Colonic mucosa (tissue), 4 donors: ENCODE data around the gene FOXP2. TPM values are rescaled to one million over a fixed set of nuclear protein-coding genes. Genes with fewer than 3 reads are reported as not detected.

Experiments
- DNase-seq: peaks from one replicate; pipeline ENCODE4 v3.0.0-alpha.2; 2020
- H3K27ac ChIP-seq: fragments of 200-600 bp; one replicate; pipeline ENCODE4 v1.8.0; 2021
- H3K27me3 ChIP-seq: fragments of 200-600 bp; one replicate; pipeline ENCODE4 v1.8.0; 2021
- H3K36me3 ChIP-seq: fragments of 200-600 bp; one replicate; pipeline ENCODE4 v1.8.0; 2021
- H3K4me1 ChIP-seq: fragments of 200-600 bp; one replicate; pipeline ENCODE4 v1.8.0; 2021; ENCODE audit warnings: mild to moderate bottlenecking
- H3K4me3 ChIP-seq: fragments of 200-600 bp; one replicate; pipeline ENCODE4 v1.8.0; 2021
- H3K9ac ChIP-seq, 2 donors: one replicate each; pipeline ENCODE4 v1.7.0; 2013; ENCODE audit warnings: control low read depth in 2 of 2, low read depth in 2 of 2, low read length in 2 of 2
- H3K9me3 ChIP-seq: fragments of 200-600 bp; one replicate; pipeline ENCODE4 v1.8.0; 2021
- CTCF ChIP-seq: fragments of 200-600 bp; IDR thresholded peaks from one replicate; pipeline ENCODE4 v1.8.0; 2022; ENCODE audit warnings: antibody characterized with exemption, mild to moderate bottlenecking
- intact Hi-C: fragments of 100-400 bp; cut with DNase I; formaldehyde crosslinking; loops from one replicate; pipeline ENCODE4 v1.14.1; 2022
- total RNA-seq, 2 donors: library from RNA; stranded (reverse); fragmentation: NEBNext Ultra II Directional in 1 of 2; extraction: Animal tissue kit (Norgen Biotek cat#: 25700) in 1 of 2; gene quantifications; one replicate each; pipeline ENCODE4 v1.2.1, GENCODE V29; 2021
- donor health status: healthy.
- donor health status: DM: no; HTN: no; CAD: no.
- donor health status: DM: no; HTN: no; CAD: no.

The FOXP2 gene
- total RNA-seq, 2 donors from 2014 or later = 5.3 to 20.0 TPM

- intact Hi-C loops = no loop called here
- no peak for TF ChIP-seq CTCF
- Histone ChIP-seq H3K4me1 (no peaks in the 10 kb centered on the region), H3K27ac (no peak overlapping the region), H3K9me3 (no peaks in the 10 kb centered on the region), H3K4me3 (no peak overlapping the region), H3K27me3 (no peaks in the 10 kb centered on the region), H3K36me3 (no peaks in the 10 kb centered on the region), H3K9ac (no peak overlapping the region)
- no peak for DNase-seq
Measured at GRCh38 chr7:114620208-114620607, 205.6 kb downstream of the FOXP2 start.

GRCh38 chr7:114622221-114622620, 207.6 kb downstream of the FOXP2 start:
- Histone ChIP-seq H3K4me3 (no peak overlapping the region), H3K4me1 (no peaks in the 10 kb centered on the region), H3K9me3 (no peaks in the 10 kb centered on the region), H3K36me3 (no peaks in the 10 kb centered on the region), H3K27me3 (no peaks in the 10 kb centered on the region), H3K27ac (no peak overlapping the region), H3K9ac (no peak overlapping the region)
- no peak for DNase-seq
- intact Hi-C loops = no loop called here
- no peak for TF ChIP-seq CTCF

GRCh38 chr7:114623146-114623545, 208.5 kb downstream of the FOXP2 start:
- Histone ChIP-seq H3K27ac (no peak overlapping the region), H3K4me1 (no peaks in the 10 kb centered on the region), H3K36me3 (no peaks in the 10 kb centered on the region), H3K4me3 (no peak overlapping the region), H3K9me3 (no peaks in the 10 kb centered on the region), H3K9ac (no peak overlapping the region), H3K27me3 (no peaks in the 10 kb centered on the region)
- DNase-seq = no peak
- TF ChIP-seq CTCF = no peak
- intact Hi-C loops = no loop called here

- intact Hi-C loops = no loop called here
- no peaks in the 10 kb centered on the region for H3K36me3 ChIP-seq
- no peaks in the 10 kb centered on the region for H3K4me1 ChIP-seq
- H3K4me3 ChIP-seq = no peak overlapping the region
- TF ChIP-seq CTCF = no peak
- H3K9ac ChIP-seq = no peak overlapping the region
- no peak overlapping the region for H3K27ac ChIP-seq
- no peak for DNase-seq
- no peaks in the 10 kb centered on the region for H3K9me3 ChIP-seq
- no peaks in the 10 kb centered on the region for H3K27me3 ChIP-seq
Measured at GRCh38 chr7:114627231-114627630, 212.6 kb downstream of the FOXP2 start.

- H3K9ac ChIP-seq = no peak overlapping the region
- H3K4me1 ChIP-seq = no peaks in the 10 kb centered on the region
- H3K4me3 ChIP-seq = no peak overlapping the region
- H3K27ac ChIP-seq = no peak overlapping the region
- H3K36me3 ChIP-seq = no peaks in the 10 kb centered on the region
- DNase-seq = no peak
- no peak for TF ChIP-seq CTCF
- intact Hi-C loops = no loop called here
- H3K9me3 ChIP-seq = no peaks in the 10 kb centered on the region
- H3K27me3 ChIP-seq = no peaks in the 10 kb centered on the region
Measured at GRCh38 chr7:114628362-114628761, 213.7 kb downstream of the FOXP2 start.

- no peak overlapping the region for H3K9ac ChIP-seq
- DNase-seq = no peak
- no peaks in the 10 kb centered on the region for H3K4me1 ChIP-seq
- TF ChIP-seq CTCF = no peak
- H3K36me3 ChIP-seq = no peaks in the 10 kb centered on the region
- no peaks in the 10 kb centered on the region for H3K27me3 ChIP-seq
- no peaks in the 10 kb centered on the region for H3K9me3 ChIP-seq
- no peak overlapping the region for H3K4me3 ChIP-seq
- intact Hi-C loops = no loop called here
- no peak overlapping the region for H3K27ac ChIP-seq
Measured at GRCh38 chr7:114629762-114630161, 215.1 kb downstream of the FOXP2 start.
